NCI-H1417 treated with DMSO at 0.1 percent for 48 hours (cell line): ENCODE measurements around the gene MTUS2.
"Not testable (repeated sequence)": the region's sequence is repeated elsewhere in the genome, so short reads cannot be mapped to it uniquely, and the experiment has no call there.

Experiments used
- DNase-seq: peaks from one replicate; lab custom pipeline; 2025; lab: John Stamatoyannopoulos, UW

The MTUS2 gene

DNA sequence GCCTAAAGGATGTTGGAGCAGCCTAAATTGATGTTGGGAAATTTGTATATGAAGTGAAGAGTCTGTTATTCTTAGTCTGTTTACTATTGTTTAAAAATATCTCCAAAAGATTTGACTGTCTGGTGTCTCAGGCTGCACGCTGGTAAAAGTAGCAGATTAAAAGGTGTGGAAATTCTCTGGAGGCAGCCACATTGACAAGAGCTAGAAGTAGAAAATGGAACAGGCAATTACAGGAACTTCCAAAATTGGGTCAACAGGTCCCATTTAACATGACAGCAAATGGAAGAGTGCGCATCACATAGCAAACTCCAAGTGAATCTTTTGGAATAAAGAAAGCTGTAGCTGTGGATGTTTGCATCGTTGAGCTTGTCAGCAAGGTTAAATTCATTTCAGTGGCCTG is 138.3 kb downstream of the MTUS2 start:
- no peak for DNase-seq

DNA sequence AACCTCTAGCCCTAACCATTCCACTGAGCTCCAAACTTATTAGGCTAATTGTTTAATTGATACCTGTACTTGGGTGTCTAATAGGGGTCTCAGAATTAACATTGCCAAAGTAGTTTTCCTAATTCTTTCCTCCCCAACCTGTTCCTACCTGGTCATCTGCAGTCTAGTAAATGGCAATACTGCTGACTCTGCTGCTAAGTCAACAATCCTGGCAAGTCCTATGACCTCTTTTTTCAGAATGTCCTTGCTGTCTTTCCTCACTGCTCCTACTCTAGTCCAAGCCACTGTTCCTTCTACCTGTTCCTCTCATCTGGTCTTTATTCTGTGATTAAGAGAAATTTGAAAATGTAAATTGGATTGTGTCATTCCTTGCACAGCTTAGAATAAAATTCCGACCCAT is 143.9 kb downstream of the MTUS2 start:
- no peak for DNase-seq

DNA sequence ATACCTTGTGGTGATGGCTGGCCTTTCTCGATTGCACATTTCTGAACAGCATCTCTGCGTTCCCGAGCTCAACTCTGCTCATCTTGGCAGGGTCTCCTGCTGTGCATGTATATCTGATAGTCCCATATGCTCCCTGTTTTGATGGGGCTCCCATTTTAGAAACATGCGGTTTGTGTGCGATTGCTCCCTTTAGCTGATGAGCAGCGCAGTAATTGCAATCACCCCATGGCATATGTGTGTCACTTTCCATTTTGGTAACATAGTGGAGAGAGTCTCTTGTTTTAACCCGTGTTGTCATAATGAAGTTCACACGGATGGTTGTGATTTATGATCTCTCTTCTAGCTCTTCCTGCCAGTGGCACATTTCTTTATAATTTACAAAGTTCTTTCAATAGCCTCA is 144.7 kb downstream of the MTUS2 start:
- DNase-seq: no peak

DNA sequence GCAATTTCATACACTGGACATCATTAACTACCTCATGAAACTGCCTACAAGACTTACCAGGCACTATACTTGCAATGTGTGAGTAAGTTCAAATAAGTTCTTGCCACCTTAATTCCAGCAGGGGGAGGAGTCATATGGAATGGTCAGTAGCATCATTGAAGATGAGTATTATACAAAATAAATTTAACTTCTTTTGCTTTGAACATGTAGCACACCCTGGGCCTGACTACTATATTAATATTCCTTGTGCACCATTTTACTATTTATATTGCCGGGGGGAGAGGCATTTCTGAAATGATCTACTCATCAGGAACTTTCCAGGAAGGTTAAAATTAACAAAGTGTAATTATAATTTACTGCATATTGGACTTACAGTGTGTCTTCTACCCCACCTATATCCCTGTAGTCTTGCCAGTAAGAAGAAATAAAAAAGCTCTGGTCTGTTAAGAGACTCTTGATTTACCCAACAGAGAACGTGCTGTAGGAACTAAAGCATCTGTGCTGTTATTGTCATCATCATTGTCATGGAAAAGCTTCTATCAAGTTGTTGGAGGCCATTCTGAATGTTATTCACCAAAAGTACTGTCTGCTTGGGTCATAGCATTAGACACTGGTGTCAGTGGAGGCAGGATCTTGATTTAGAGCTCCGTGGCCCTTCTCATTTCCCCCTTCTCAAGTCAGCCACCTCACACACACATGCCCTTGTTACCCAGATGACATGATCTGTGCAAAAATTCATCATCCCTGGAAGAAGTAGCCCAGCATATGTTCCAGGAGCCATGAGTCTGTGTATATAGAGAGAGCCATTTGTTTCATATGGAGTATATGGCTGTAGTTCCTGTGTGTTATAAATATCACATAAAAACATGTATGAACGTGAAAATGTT is 147.1 kb downstream of the MTUS2 start:
- DNase-seq: no peak

DNA sequence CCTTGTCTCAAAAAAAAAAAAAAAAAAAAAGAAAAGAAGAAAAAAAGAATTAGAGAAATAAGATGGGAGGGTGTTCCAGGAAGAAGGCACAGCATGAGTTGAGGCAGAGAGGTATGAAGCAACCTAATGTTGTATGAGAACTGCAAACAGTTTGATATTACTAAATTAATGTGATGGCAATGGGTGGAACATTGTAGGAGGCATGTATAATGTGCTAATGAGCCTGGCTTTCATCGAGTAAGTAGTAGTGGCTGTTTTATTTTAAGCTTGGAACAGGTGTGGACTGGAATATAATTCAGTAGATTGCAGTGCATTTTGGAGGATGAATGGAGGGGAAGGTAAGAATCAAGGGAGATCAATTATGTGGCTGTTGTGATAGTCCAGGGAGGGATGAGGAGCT is 156.1 kb downstream of the MTUS2 start:
- no peak for DNase-seq

DNA sequence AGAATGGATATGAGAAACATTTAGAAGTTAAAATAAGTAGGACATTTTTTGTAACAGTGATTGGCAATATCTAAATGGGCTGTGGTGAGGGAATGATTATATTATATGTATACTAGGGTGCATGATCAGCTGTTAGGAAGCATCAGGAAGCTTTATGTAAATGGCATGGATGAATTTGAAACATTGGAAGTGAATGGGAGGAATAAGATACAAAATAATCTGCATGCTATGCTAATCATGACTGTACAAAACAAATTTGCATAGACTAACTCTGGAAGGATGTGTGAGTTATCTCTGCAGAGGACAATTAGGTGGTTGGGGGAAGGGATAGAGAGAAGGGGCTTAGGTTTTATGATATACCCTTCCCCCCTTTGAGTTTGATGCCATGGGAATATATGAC is 156.5 kb downstream of the MTUS2 start:
- DNase-seq: no peak

DNA sequence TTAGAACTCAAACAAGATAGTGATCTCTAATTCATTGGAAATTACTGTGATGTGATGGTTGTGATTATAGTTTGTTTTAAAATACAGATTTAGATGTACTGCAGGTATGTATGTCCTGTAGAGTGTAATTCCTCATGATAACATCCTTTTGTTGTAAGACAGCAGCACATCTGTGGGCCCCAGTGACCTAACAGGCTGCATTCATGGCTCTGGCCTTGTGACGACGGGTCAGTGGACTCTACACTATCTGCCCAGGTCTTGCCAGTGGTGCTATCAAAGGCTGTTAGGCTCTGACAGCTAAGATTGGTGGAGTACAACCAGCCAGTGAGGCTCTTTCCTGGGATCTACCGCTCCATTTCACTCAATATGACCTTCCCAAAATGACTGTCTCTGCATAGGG is 158.4 kb downstream of the MTUS2 start:
- DNase-seq: no peak

DNA sequence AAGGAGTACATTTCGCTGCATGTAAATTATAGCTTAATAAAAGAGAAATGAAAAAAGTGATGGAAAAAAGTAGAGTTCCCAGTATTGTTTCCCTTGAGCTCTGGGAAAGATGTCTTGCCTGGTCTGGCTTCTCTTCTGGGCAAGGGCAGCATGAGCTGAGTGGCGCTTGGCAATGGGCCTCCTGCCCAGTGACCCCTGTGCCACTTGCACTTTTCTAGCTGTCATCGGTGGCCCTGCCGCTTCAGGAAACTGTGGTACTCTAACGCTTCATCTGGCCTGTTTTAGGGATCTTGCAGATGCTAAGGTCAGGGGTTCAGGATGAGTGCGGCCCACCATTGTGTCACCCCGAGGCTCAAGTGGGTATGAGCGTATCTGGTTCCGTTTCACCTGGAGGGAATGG is 161.4 kb downstream of the MTUS2 start:
- no peak for DNase-seq

DNA sequence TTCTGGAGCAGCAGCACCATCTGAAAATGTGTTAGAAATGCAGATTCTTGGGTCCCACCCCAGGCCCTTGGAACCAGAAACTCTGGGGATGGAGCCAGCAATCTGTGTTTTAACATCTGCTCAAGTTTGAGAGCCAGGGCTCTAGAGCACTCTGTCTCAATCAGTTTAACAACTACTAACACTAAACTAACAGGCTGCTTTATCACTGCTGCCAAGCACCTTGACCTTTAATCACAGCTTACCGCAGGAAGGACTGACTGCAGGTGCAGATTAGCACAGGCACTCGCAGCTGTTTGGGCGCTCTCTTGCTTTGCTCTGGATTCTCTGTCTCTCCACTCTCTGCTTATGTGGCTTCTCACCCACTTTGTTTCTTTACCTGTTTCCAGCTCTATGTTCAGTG is 163.5 kb downstream of the MTUS2 start:
- DNase-seq: no peak

DNA sequence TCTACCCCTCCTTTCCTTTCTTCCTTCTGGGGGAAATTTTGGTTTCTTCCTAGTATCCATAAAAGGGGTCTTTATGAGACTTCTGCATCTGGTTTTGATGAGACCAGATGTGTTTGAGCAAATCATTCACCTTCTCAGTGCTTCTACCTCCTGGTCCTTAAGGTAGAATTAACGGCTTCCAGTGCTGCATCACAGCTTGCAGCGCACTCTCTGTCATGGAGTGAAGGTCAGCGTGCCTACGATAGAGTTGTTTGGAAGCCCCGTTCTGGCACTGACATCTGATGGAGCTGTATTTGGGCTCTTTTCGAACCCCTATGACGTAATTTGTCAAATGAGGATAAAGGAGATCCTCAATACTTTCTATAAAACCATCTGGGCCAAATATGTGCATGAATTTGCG is 164.2 kb downstream of the MTUS2 start:
- DNase-seq: no peak

DNA sequence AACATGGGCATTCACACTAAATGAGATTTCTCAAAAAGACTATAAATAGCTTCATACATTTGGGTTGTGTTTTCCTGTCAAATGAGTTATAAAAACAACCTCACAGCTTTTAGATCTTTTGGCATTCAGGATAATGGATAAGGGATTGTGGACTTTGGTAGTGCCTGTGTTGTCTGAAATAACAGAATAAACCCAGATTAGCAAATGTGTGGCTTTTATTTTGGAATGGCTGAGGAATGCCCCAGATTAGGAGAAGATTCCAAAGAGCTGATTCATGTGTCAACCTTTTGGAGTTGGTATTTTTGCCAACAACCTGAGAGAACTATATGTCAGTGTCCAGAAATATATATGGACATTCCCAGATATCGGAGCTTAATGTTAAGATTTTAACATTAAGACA is 164.7 kb downstream of the MTUS2 start:
- no peak for DNase-seq

DNA sequence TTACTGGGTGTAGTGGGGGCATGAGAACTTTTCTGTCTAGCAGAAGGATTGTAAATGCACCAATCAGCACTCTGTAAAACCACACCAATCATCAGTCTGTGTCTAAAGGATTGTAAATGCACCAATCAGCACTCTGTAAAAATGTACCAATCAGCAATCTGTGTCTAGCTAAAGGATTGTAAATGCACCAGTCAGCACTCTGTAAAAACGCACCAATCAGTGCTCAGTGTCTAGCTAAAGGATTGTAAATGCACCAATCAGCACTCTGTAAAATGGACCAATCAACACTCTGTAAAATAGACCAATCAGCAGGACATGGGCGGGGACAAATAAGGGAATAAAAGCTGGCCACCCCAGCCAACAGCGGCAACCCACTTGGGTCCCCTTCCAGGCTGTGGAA is 170.2 kb downstream of the MTUS2 start:
- not testable (repeated sequence) for DNase-seq

DNA sequence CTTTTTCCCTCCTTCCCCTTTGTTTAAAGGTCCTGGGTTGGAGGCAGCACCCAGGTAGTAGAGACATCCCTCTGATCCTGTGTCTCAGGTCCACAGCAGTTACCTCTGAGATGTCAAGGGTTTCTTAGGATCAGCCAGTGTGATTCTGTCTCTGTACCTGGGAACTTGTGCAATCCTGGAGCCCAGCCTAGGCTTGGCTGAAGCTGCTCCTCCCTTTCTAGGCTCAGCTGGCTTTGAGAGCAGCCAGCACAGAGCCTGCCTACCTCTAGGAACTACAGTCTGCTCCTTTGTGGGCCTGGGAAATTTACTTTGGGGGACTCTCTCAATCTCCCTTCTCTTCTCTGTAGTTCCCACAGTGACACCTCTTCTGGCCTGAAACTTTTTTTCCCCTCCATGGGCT is 171.6 kb downstream of the MTUS2 start:
- no peak for DNase-seq

DNA sequence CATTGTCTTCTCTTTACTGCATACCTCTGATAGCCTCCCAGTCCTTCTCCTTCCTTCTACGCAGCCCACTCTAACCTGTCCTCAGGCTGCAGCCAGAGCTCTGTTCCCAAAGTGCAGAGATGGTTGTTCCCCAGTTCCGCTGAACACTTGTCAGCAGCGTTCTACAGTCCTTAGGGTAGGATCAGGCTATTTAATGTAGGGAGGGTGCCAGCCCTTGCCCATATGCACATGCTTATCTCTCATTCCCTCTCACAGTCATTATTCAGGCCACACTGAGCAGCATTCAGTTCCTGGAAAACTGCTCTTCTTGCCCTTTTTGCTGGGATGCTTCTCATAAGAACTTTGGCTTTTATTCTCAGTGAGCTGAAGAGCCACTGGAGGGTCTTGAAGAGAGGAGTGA is 180.7 kb downstream of the MTUS2 start:
- DNase-seq: no peak

DNA sequence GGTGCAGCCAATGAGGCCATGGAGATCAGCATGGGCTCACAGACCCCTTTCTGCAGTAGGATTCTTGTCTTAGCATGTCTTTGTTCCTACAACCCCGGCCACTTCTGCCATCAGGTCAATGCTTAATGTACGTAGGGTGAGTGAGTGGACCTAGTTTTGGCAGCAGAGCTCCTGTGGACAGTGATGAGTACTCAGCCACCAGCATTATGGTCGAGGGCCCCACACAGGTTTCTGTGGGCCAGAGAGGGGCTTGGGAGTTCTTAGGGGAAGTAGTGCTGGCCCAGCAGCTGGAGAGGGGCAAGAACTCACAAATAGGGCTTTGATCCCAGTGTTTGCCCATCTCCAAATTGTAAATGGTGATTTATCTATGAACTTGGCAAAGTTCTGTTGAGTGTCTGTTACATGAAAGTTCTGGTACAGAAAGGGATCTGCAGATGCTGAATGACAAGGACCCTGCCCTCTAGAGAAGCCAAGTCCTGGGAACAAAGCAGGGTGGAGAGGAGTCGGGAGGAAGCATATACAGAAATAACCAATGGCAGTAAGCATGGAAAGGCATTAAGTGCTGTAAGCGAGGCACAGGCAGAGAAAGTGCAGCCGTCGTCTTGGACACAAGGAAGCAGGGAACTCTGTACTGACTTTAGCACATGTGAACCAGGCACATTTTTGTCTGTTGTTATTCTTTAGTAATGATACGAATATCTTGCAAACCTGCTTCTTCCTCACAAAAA is 185.1 kb downstream of the MTUS2 start:
- DNase-seq: no peak

DNA sequence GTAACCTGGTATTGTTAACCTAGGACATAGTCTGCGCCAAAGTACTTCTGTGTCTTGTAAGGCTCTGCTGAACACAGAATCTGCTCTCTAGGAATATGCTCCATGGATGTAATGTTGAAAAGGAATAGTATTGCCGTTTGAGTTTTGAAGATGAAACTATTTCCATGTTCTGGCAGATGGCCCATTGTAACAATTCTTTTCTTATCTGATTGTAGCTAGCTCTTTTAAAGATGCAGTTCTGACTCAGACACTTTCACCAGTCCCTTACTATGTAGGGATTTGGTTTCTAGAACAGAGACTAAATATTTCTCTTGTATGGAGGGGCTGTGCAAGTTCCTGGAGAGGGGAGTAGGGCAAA is 185.6 kb downstream of the MTUS2 start:
- DNase-seq: no peak

DNA sequence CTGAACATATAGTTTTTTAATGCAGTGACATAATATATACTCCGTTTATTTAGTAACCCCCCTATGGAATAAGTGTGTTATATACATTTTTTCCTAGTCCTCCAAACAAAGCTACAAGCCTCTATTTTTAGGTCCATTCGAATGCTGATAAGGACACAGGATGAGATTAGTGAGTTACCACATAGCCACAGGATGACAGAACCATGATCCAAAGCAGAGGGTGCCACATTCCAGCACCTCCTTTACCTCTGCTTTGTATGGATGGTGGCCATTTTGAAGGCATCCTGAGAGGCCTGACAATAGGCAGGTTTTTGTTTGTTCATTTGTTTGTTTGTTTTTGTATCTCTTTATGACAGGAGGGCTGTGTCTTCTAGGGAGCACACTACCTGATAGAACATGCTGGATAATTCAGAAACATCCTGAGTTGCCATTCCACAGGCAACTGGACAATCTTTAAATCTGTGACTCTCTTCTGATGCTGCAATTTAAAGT is 186.3 kb downstream of the MTUS2 start:
- no peak for DNase-seq

DNA sequence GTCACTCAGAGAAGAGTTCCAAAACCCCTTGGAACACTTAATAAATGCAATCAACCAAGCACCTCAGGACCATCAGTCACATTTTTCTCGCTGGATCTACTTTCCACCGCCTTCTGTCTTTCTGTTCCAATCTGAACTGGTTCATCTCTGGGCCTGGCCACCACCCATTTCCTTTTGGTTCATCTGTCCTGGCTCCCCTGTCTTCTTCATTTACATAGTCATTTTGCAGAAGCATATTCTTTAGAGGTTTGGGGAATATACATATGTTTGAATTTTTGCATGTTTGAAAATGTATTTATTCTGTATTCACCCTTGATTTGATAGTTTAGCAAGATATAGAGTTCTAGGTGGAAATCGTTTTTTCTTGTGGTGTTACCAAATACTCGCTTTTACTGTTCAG is 188.2 kb downstream of the MTUS2 start:
- DNase-seq: no peak

DNA sequence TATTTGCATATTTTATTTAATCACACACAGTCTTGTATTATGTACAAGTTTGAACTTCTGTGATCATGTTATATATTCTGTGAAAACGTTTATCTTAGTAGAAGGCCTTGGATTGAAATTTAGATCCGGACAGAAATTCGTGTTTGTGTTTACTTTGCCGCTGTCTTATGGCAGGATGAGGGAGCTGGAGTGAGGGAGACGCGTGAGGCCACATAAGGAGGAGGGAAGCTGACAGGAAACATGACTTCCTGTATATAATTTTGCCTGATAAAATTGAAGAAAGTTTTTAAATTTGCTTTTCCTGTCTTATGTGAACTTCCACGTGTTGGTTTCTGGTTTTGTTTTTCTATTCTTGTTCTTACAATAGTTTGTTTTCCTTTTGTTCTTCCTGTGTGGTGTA is 200.2 kb downstream of the MTUS2 start:
- DNase-seq: no peak

DNA sequence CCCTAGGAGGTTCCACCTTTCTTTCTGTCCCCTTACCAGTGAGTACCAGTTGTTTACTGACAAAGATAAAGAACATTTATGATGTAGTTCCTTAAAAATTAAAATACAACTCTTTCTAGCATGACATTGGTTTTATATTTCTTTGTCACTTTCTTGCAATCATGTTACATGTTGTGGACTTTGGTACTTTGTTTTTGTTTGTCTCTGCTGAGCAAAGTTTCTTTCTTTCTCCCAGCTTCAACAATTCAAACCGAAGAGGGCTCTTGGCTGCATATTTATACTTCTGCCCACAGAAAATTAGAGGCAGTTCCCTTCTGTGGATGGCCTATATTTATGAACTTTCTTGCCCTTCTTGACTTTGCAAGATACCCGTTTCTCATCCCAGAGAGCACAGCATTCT is 201.2 kb downstream of the MTUS2 start:
- DNase-seq: no peak

DNA sequence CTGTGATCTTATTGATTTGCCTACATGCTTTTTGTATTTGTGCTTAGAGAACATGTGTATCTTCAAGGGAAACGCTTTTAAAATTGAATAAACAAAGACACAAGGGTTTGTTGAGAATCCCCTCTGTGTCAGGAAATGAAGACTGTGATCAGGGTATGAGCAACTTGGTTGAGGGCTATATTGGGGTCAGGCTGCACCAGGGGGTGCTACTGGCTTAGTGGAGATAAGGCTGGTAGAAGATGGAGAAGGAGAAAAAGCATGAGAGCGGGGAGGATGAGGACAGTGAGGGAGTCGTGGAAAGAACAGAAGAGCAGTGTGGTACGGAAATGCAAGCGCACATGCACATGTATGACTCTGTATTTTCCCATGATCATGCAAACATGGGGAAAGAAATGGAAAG is 201.6 kb downstream of the MTUS2 start:
- no peak for DNase-seq

DNA sequence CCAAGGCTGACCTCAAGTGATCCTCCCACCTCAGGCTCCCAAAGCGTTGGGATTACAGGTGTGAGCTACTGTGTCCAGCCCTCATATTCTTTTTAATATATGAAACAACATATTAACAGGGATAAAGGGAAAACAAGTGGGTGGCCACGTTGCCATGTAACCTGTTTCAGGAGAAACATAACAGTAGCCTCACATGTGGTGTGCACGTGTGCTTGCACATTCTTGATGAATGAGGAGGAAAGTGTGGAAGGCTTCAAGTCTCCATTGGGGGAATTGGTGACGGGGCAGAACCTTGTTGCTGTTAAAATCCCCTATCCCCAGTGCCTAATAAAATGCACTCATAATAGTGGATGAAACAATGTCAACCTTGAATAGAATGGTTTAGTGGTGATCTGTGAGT is 202.3 kb downstream of the MTUS2 start:
- DNase-seq: no peak

DNA sequence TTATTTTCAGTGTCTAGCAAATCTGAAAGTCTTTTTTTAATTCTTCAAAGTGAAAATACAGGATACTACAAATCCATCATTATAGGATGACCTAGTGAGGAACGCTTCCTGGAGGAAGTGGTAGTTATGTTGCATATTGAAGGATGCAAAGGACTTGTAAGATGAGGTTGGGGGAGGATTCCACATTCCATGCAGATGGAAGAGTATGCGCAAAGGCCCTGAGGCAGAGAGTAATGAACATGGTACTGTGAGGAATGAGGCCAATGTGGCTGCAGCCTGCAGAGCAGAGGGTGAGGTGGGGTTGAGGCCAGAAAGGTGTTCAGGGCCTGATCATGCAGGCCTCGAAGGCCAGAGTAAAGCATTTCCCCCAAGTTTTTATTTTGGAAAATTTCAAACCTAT is 202.8 kb downstream of the MTUS2 start:
- DNase-seq: no peak

DNA sequence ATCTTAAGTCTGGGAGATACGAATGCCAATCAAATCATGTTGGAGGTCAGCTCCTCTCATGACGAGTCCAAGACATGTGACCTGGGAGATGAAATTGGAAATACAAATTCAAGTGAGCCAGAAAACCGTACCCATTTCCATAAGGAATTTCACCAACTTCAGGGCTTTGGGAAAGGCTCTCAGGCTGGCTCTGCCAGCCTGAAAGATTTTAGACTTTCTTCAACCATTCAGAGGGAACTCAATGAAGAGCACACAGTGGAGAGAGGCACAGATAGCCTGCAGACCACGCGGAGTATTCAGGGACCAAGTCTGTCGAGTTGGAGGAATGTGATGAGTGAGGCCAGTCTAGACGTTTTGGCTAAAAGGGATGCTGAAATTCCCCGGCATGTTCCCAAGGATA is 204.6 kb downstream of the MTUS2 start:
- DNase-seq: no peak
